Endothelial cell of umbilical vein (primary cell): Measurements from ENCODE around the gene GOLGA6L9. TPM values are rescaled to one million over a fixed set of nuclear protein-coding genes. Genes with fewer than 3 reads are reported as not detected.

Experiments used
- BruUV-seq: library from RNA; stranded (reverse); fragments of 400-500 nt; replicated peaks from 2 replicates; lab custom pipeline; 2021; lab: Mats Ljungman, UMichigan
- CTCF ChIA-PET: fragments of 300-600, 350-600 bp; sonication (Branson Sonifier 250); formaldehyde crosslinking; loops from one replicate; lab custom pipeline; 2021; ENCODE audit warnings: antibody characterized with exemption, inconsistent platforms; lab: Charles Lee
- POLR2A ChIA-PET: fragments of 300-600, 350-600 bp; sonication (Branson Sonifier 250); formaldehyde crosslinking; loops from one replicate; lab custom pipeline; 2021; ENCODE audit warnings: antibody characterized with exemption, inconsistent platforms; lab: Charles Lee
- DNase-seq: peaks from one replicate; pipeline ENCODE4 v3.0.0-alpha.2; 2011; ENCODE audit warnings: low read depth, low spot score
- FAIRE-seq: peaks from 2 replicates; lab custom pipeline; 2011; peaks lifted over from hg19 to GRCh38; lab: Jason Lieb, UNC
- H2AFZ ChIP-seq: 2 replicates; pipeline ENCODE4 v1.6.0; 2012; ENCODE audit warnings: low read depth, low read length, control low read depth, inconsistent platforms
- H3K27ac ChIP-seq: 2 replicates; pipeline ENCODE4 v1.5.1; 2011; ENCODE audit warnings: low read depth, mild to moderate bottlenecking, control low read depth, low read length, moderate library complexity; ENCODE audit not compliant: insufficient read depth
- H3K27me3 ChIP-seq, 2 experiments: 2 replicates each; pipeline versions ENCODE4 v1.6.0 to v1.6.1; 2011; ENCODE audit warnings: low read length in 2 of 2, mixed read lengths in 1 of 2; ENCODE audit not compliant: control insufficient read depth in 2 of 2, insufficient read depth in 2 of 2
- H3K36me3 ChIP-seq, 2 experiments: 2 replicates in 1 of 2; 3 replicates in 1 of 2; pipeline ENCODE4 v1.5.1; 2011; ENCODE audit warnings: low read length in 2 of 2, mild to moderate bottlenecking in 1 of 2, moderate library complexity in 1 of 2; ENCODE audit not compliant: control insufficient read depth in 2 of 2, insufficient read depth in 2 of 2; ENCODE audit errors: extremely low read depth in 1 of 2
- H3K4me1 ChIP-seq: 3 replicates; pipeline ENCODE4 v1.5.1; 2011; ENCODE audit warnings: mild to moderate bottlenecking, low read length; ENCODE audit not compliant: control insufficient read depth, insufficient read depth; ENCODE audit errors: extremely low read depth
- H3K4me2 ChIP-seq: 2 replicates; pipeline ENCODE4 v1.6.1; 2011; ENCODE audit warnings: low read length, control low read depth, mixed read lengths; ENCODE audit not compliant: insufficient read depth
- H3K4me3 ChIP-seq, 3 experiments: fragments of 200-600 bp in 1 of 3; sonication (generic), shearing (Covaris generic) in 1 of 3; replicated peaks in 1 of 3; 2 replicates each; pipeline ENCODE4 v1.5.1; 2011 to 2016; ENCODE audit warnings: control low read depth in 3 of 3, low read length in 3 of 3, mild to moderate bottlenecking in 2 of 3, inconsistent platforms in 1 of 3, low read depth in 1 of 3, moderate library complexity in 1 of 3; ENCODE audit not compliant: insufficient read depth in 1 of 3
- H3K79me2 ChIP-seq: 2 replicates; pipeline ENCODE4 v1.6.0; 2012; ENCODE audit warnings: low read length, inconsistent platforms; ENCODE audit not compliant: control insufficient read depth, insufficient read depth
- H3K9ac ChIP-seq: replicated peaks from 2 replicates; pipeline ENCODE3; 2011; ENCODE audit warnings: low read length, control low read depth; ENCODE audit not compliant: insufficient read depth; ENCODE audit errors: extremely low read depth
- H3K9me1 ChIP-seq: replicated peaks from 3 replicates; pipeline ENCODE4 v1.6.0; 2011; ENCODE audit warnings: mild to moderate bottlenecking, low read length; ENCODE audit not compliant: control insufficient read depth, insufficient read depth; ENCODE audit errors: extremely low read depth
- H3K9me3 ChIP-seq: replicated peaks from 2 replicates; pipeline ENCODE4 v1.5.1; 2012; ENCODE audit warnings: low read length, inconsistent platforms; ENCODE audit not compliant: control insufficient read depth, insufficient read depth
- H4K20me1 ChIP-seq: replicated peaks from 2 replicates; pipeline ENCODE3; 2011; ENCODE audit warnings: mild to moderate bottlenecking, low read length; ENCODE audit not compliant: control insufficient read depth, insufficient read depth; ENCODE audit errors: extremely low read depth
- CTCF ChIP-seq, 2 donors: IDR thresholded peaks; 1 replicate in 1 of 2; 2 replicates in 1 of 2; pipeline ENCODE4 v1.5.1; 2011; ENCODE audit warnings: low read length in 2 of 2, mild to moderate bottlenecking in 2 of 2, moderate library complexity in 2 of 2, control low read depth in 1 of 2, inconsistent platforms in 1 of 2, low read depth in 1 of 2; ENCODE audit not compliant: insufficient read depth in 1 of 2; ENCODE audit errors: extremely low read depth in 1 of 2
- EZH2 ChIP-seq: IDR thresholded peaks from 2 replicates; pipeline ENCODE4 v1.6.1; 2012; ENCODE audit warnings: borderline replicate concordance, low read depth, mild to moderate bottlenecking, moderate library complexity, low read length, inconsistent platforms; ENCODE audit not compliant: severe bottlenecking
- FOS ChIP-seq: IDR thresholded peaks from 2 replicates; pipeline ENCODE4 v1.6.1; 2011; ENCODE audit warnings: mild to moderate bottlenecking, low read length, moderate library complexity, borderline replicate concordance; ENCODE audit not compliant: insufficient read depth
- GATA2 ChIP-seq: IDR thresholded peaks from 2 replicates; pipeline ENCODE4 v1.7.0; 2011; ENCODE audit warnings: low read depth, mild to moderate bottlenecking, moderate library complexity, mixed read lengths, low read length; ENCODE audit not compliant: insufficient read length, insufficient read depth
- JUN ChIP-seq: IDR thresholded peaks from 2 replicates; pipeline ENCODE4 v1.6.1; 2011; ENCODE audit warnings: borderline replicate concordance, low read depth; ENCODE audit not compliant: insufficient read length, insufficient read depth
- MAX ChIP-seq: IDR thresholded peaks from 2 replicates; pipeline ENCODE4 v1.6.1; 2011; ENCODE audit not compliant: insufficient read depth, insufficient read length
- MYC ChIP-seq: IDR thresholded peaks from one replicate; pipeline ENCODE4 v1.6.1; 2011; ENCODE audit warnings: mild to moderate bottlenecking, low read depth, low read length
- POLR2A ChIP-seq: IDR thresholded peaks from 2 replicates; pipeline ENCODE4 v1.6.1; 2012; ENCODE audit warnings: low read depth, mild to moderate bottlenecking, control low read depth, low read length
- POLR2AphosphoS5 ChIP-seq: IDR thresholded peaks from 2 replicates; pipeline ENCODE4 v1.6.1; 2012; ENCODE audit warnings: low read depth, mild to moderate bottlenecking, control low read depth, low read length, moderate library complexity; ENCODE audit not compliant: insufficient read depth
- dilution Hi-C: fragments of 300-500 bp; cut with MboI; formaldehyde crosslinking; loops from one replicate; pipeline ENCODE4 v1.15.0; 2019; ENCODE audit warnings: low sequenced_read_pairs; ENCODE audit not compliant: extremely low pct_ligation_motif_present
- intact Hi-C: fragments of 100-400 bp; cut with micrococcal nuclease; formaldehyde crosslinking; loops from one replicate; pipeline ENCODE4 v1.10.0; 2022
- polyA plus RNA-seq, 4 experiments: library from polyadenylated mRNA; depleted of rRNA in 3 of 4; stranded (reverse) in 3 of 4; unstranded in 1 of 4; fragments of >200 nt; gene quantifications; 2 replicates each; pipeline versions ENCODE4 v1.2.1 to v1.2.3, GENCODE V29; 2011 to 2012; ENCODE audit warnings: missing spikeins in 1 of 4
- total RNA-seq: library from RNA; stranded (reverse); gene quantifications from 2 replicates; pipeline ENCODE4 v1.2.3, GENCODE V29; 2021

GOLGA6L9 gene
- total and polyA plus RNA-seq, 2 donors (not counting 3 experiments of a cell fraction or from before 2014, with no cell fraction given), result 1.3 to 3.8 TPM

DNA sequence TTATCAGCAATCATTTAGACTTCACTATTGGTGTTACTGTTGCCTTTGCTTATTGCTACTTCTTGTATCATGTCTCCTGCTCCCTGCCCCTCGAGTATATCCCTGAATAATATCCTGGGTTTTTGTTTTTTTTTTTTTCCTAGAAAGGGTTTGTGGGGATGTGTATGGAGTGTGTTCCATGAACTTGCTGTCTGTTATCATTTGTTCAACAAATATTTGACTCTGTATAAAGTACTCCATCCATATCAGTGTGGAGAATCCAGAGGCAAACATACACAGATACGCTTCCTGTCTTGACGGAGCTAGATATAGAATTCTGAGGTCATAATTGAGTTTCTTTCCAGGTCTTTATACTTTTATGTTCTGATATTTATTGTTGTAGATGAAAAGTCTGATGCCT lies 31.8 kb upstream of the GOLGA6L9 start:
- no TSS peak for BruUV-seq
- H3K9me3 ChIP-seq, result no peaks in the 10 kb centered on the region
- H3K9ac ChIP-seq, result no peak overlapping the region
- H3K9me1 ChIP-seq, result no peaks in the 10 kb centered on the region
- CTCF ChIA-PET, result no interaction called here
- H2AFZ ChIP-seq, result no peak overlapping the region
- TF ChIP-seq JUN, result no peak
- no peak for TF ChIP-seq POLR2A
- TF ChIP-seq EZH2, result no peak
- TF ChIP-seq MAX, result no peak
- no peak for TF ChIP-seq CTCF (IDR thresholded peaks at IDR 0.05; ENCODE audit: extremely low read depth in 1 of 2, insufficient read depth in 1 of 2, low read depth in 1 of 2, low read length in 2 of 2)
- no peak for TF ChIP-seq POLR2AphosphoS5
- no peak for TF ChIP-seq GATA2
- TF ChIP-seq MYC, result no peak
- no peak for TF ChIP-seq FOS
- H3K4me1 ChIP-seq, result no peaks in the 10 kb centered on the region
- no peak for FAIRE-seq
- H3K27ac ChIP-seq, result no peak overlapping the region
- intact Hi-C loops, result no loop called here
- POLR2A ChIA-PET, result no interaction called here
- dilution Hi-C loops, result no loop called here
- DNase-seq, result no peak
- H4K20me1 ChIP-seq, result no peaks in the 10 kb centered on the region
- H3K79me2 ChIP-seq, result no peaks in the 10 kb centered on the region
- no peak overlapping the region for H3K4me3 ChIP-seq
- H3K36me3 ChIP-seq, result no peaks in the 10 kb centered on the region
- H3K27me3 ChIP-seq, result no peaks in the 10 kb centered on the region
- H3K4me2 ChIP-seq, result no peak overlapping the region
